ENCODE data around the gene ELAVL2.

ELAVL2 gene

GRCh38 chr9:23826120-23826629 is at the start of gene ELAVL2:
Gene ELAVL2, minus strand, starts transcription at chr9:23826240. Its CDS starts 64,006 bp downstream, at chr9:23762234.
- no peak for DNase-seq

DNA sequence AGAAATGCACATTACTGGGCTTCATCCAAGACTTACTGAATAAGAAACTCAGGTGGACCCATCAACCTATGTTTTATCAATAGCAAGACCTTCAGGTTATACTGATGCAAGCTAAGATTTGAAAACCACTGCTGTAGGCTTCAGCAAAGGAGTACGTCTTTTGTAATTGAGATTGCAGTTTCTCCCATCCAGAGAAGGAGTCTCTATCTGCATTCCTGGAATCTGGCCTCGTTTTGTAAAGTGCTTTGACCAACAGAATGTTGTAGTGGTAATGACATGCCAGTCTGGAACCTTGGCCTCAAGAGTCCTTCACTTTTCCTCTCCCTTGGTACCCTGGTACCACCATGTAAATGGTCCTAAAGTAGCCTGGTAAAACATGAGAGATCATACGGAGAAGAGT is 32.2 kb upstream of the ELAVL2 start:
- DNase-seq, result no peak

GRCh38 chr9:23855873-23856604 is 30.0 kb upstream of the ELAVL2 start:
- no peak for DNase-seq

- DNase-seq, result no peak
Observed at GRCh38 chr9:23850690-23851629, 24.9 kb upstream of the ELAVL2 start.

DNA sequence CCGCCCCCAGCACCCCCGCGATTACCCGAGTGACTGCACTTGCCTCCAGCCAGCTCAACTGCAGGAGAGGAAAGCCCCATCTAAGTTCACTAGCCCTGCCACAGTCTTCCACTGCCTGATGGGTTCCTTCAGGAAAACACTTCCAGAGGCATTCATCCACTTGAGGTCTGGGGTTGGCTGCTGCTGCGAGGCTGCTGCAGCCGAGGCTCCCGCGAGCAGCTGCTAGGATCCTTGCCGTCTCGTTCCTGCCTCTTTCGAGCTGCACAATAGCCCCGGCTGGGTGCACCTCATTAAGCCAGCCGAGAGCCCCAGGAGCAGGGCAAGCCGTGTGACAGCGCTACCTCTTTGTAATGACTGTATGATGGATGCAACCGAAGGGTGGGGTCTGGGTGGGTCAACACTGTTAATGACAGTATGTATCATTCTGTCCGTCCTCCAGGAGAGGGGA is 24.2 kb upstream of the ELAVL2 start:
- DNase-seq, result no peak

- no peak for DNase-seq
Observed at GRCh38 chr9:23849379-23850035, 23.5 kb upstream of the ELAVL2 start.

- no peak for DNase-seq
Observed at GRCh38 chr9:23842565-23843129, 16.6 kb upstream of the ELAVL2 start.

GRCh38 chr9:23841304-23841703 is 15.3 kb upstream of the ELAVL2 start:
- DNase-seq, result no peak

DNA sequence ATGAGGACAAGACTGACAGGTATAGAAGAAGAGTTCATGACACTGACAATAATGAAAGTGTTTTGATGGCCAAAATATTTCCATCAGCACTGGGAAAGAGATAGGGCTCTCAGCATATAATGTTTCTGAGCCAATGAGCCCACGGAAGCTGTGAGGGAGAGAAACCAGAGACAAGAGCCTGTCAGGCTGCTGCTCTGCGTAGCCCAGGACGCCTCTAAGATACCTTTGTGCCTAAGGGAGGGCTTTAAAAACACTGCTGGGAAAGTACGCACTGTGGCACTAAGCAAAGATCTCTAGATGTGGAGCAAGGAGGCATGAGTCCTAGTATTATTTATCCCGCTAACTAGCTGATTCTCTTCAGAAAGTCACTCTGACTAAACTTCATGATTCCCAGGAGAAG is 11.0 kb upstream of the ELAVL2 start:
- no peak for DNase-seq

GRCh38 chr9:23830929-23831730 is 5.1 kb upstream of the ELAVL2 start:
- DNase-seq, result no peak

- no peak for DNase-seq
Observed at GRCh38 chr9:23830476-23830805, 4.4 kb upstream of the ELAVL2 start.

DNA sequence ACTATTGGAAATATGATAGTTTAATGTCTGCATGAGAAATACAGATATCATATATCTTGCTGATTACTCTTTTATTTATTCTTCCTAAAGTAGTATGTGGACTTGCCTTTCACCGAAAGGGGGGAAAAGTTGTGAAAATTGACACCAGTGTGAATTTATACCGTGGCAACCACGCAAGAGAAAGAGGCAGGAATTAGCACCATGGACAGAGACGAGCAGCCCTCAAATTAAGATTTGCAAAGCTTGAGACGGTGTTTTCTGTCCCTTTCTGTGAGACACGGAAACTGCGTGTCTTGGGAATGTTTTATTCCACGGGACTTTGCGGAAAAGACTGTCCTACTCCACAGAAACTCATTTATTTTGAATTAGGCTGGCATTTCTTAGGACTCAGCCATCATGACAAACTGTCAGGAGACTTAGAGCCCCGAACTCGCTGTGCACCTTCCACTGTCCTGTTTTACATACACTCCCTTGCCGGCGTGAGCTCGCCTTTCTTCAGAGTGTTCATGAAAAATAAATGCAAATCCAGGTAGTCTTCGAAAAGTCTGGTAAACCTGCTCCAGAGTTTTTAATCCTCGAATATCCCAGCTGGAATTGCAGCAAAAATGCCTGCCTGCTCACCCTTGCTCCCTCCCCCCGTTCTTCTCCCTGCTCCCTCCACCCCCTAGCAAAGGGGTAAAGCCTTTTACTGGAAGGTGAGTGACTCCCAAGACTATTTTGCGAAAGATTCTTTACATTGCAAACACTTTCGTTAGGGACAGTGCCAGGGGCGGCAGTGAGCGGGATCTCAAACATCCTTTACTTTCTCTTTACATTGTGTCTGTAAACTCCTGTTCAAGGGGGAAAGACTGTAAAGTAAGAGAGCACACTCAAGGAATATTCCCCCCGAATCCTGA is 3.8 kb upstream of the ELAVL2 start:
- no peak for DNase-seq

GRCh38 chr9:23825700-23826099 is 340 bp downstream of the ELAVL2 start:
- DNase-seq, result no peak

- no peak for DNase-seq
Observed at GRCh38 chr9:23824830-23825591, 1.0 kb downstream of the ELAVL2 start.

GRCh38 chr9:23823986-23824829 is 1.8 kb downstream of the ELAVL2 start:
- DNase-seq, result no peak

DNA sequence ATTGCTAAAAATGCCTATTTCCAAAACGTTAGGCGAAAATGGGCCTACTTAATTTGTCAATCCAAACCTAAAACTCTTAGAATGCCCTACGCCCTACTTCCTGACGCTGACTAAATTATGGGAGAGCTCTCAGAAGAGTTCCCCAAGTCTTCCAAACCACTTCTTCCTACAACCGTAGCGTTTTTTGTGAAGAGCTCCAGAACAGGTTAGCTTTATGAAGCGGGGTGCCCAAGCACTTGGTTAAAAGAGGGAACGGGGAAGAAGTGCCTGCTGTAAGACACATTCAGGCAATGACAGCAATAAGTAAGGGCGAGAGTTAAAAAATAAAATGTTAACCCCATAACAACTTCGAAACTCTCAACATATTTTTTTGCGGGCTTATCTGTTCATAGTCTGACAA is 2.8 kb downstream of the ELAVL2 start:
- DNase-seq, result no peak

DNA sequence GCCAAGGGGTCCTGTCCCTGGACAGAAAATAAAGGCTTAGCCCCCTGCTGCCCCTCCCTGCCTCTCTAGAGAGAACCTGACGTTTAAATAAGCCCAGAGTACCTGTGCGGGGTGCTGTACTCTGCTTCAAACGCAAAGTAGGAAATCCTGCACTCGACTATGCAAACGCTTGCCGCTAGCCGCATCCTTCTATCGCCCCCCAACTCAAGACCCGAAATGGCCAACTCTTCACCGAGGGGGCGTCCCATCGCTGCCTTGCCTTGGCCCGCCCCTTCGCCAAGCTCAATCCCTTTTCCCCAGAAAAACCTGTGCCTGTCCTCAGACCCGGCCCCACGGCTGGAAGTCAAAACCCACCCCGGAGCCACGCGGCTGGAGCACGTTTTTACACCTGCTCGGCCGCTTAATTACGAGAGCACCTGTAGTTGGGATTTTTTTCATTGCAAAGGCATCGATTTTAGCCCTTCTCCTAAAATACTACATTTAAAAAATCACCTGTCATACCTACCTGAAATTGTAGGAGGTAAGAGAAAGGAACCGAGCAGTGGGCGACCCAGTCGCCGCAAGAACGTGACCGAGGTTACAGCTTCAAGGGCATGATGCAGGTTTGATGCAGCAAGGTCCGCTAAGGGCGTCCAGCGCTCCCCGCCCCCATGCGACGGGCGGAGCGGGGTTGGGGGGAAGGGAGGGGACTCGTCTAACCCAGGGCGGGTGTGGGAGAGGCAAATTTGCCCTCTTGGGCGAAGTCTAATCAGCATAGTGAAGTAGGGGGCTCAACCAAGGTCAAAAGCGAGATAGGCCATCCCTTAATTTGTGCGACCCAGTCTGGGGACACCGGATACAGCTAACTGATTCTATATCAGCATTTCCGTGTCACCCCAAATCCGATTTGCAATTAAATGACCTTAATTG is 3.5 kb downstream of the ELAVL2 start:
- no peak for DNase-seq

All from AML-193 (cell line).